GM12878 (cell line): ENCODE measurements around the gene ITCH. TPM values are rescaled to one million over a fixed set of nuclear protein-coding genes. Genes with fewer than 3 reads are reported as not detected.

Source experiments
- ATAC-seq: fragments of 200-7000 bp; cut with Tn5 transposase; 3 replicates; pipeline ENCODE4 v1.9.1; 2020; ENCODE audit warnings: mild to moderate bottlenecking, moderate library complexity
- BruUV-seq: library from RNA; stranded (reverse); fragments of 400-500 nt; replicated peaks from 2 replicates; lab custom pipeline; 2021; lab: Mats Ljungman, UMichigan
- CTCF ChIA-PET: fragments of 300-600 bp; sonication (Branson Sonifier 250); formaldehyde crosslinking; extraction: SDS; loops from one replicate; lab custom pipeline; 2021; ENCODE audit warnings: inconsistent platforms; lab: Yijun Ruan, JAX
- POLR2A ChIA-PET: fragments of 350-600 bp; formaldehyde crosslinking; extraction: SDS; loops from one replicate; lab custom pipeline; 2021; ENCODE audit warnings: inconsistent platforms; lab: Charles Lee
- RAD21 ChIA-PET: fragments of 300-600 bp; sonication (Branson Sonifier 250); formaldehyde crosslinking; loops from one replicate; lab custom pipeline; 2023; ENCODE audit warnings: antibody characterized with exemption; ENCODE audit not compliant: unreplicated experiment; lab: Charles Lee
- SMC1A ChIA-PET: fragments of 300-600 bp; sonication (Branson Sonifier 250); formaldehyde crosslinking; loops from one replicate; lab custom pipeline; 2023; ENCODE audit not compliant: unreplicated experiment, uncharacterized antibody; lab: Charles Lee
- DNase-seq: peaks from one replicate; pipeline ENCODE4 v3.0.0-alpha.2; 2011; ENCODE audit warnings: low read depth, low spot score
- FAIRE-seq: peaks from 3 replicates; lab custom pipeline; 2011; peaks lifted over from hg19 to GRCh38; lab: Jason Lieb, UNC
- H2AFZ ChIP-seq: 2 replicates; pipeline ENCODE4 v1.6.0; 2011; ENCODE audit warnings: low read depth, low read length, control low read depth; ENCODE audit not compliant: control insufficient read depth
- H3K27ac ChIP-seq: 2 replicates; pipeline ENCODE4 v1.5.1; 2011; ENCODE audit warnings: control low read depth; ENCODE audit not compliant: control insufficient read depth, insufficient read depth
- H3K27me3 ChIP-seq, 2 experiments: replicated peaks in 1 of 2; 2 replicates each; pipeline versions ENCODE4 v1.6.0 to v1.6.1; 2011; ENCODE audit warnings: low read length in 1 of 2; ENCODE audit not compliant: control insufficient read depth in 2 of 2, insufficient read depth in 2 of 2
- H3K36me3 ChIP-seq, 2 experiments: 2 replicates each; pipeline ENCODE4 v1.5.1; 2011; ENCODE audit warnings: low read length in 1 of 2; ENCODE audit not compliant: control insufficient read depth in 2 of 2, insufficient read depth in 2 of 2
- H3K4me1 ChIP-seq: 2 replicates; pipeline ENCODE4 v1.6.1; 2011; ENCODE audit warnings: mild to moderate bottlenecking, low read length, moderate library complexity, mixed read lengths; ENCODE audit not compliant: control insufficient read depth, insufficient read depth
- H3K4me2 ChIP-seq: 2 replicates; pipeline ENCODE4 v1.6.0; 2011; ENCODE audit warnings: control low read depth; ENCODE audit not compliant: control insufficient read depth, insufficient read depth
- H3K4me3 ChIP-seq: fragments of 200-600 bp; sonication (generic); 2 replicates; pipeline ENCODE4 v1.5.1; 2016
- H3K79me2 ChIP-seq: 2 replicates; pipeline ENCODE4 v1.6.0; 2011; ENCODE audit warnings: low read length; ENCODE audit not compliant: control insufficient read depth, insufficient read depth
- H3K9ac ChIP-seq: 2 replicates; pipeline ENCODE4 v1.8.0; 2011; ENCODE audit warnings: low read length, control low read depth, mixed read lengths; ENCODE audit not compliant: control insufficient read depth, insufficient read depth
- H3K9me3 ChIP-seq: replicated peaks from 3 replicates; pipeline ENCODE4 v1.5.1; 2011; ENCODE audit warnings: mild to moderate bottlenecking, low read length; ENCODE audit not compliant: control insufficient read depth, insufficient read depth
- H4K20me1 ChIP-seq: 2 replicates; pipeline ENCODE4 v1.6.0; 2011; ENCODE audit not compliant: control insufficient read depth, insufficient read depth
- CBX3 ChIP-seq: fragments of 200-600 bp; sonication (generic); IDR thresholded peaks from 2 replicates; pipeline ENCODE4 v1.6.1; 2016; ENCODE audit warnings: low read depth, borderline replicate concordance
- FOXK2 ChIP-seq: fragments of 450-650 bp; IDR thresholded peaks from 2 replicates; pipeline ENCODE4 v1.6.1; 2017; ENCODE audit warnings: mild to moderate bottlenecking, moderate library complexity
- HDAC6 ChIP-seq: fragments of 200-600 bp; sonication (generic); IDR thresholded peaks from one replicate; pipeline ENCODE4 v1.8.0; 2017; ENCODE audit warnings: antibody characterized with exemption; ENCODE audit not compliant: unreplicated experiment
- MTA2 ChIP-seq: fragments of 450-650 bp; IDR thresholded peaks from 2 replicates; pipeline ENCODE4 v1.6.1; 2016; ENCODE audit warnings: low read depth, mild to moderate bottlenecking, moderate library complexity
- MXI1 ChIP-seq: fragments of 150-350 bp; IDR thresholded peaks from 2 replicates; pipeline ENCODE4 v1.6.1; 2011; ENCODE audit warnings: low read depth, mild to moderate bottlenecking, inconsistent platforms, low read length, improper control_type of control experiment
- PKNOX1 ChIP-seq: fragments of 450-650 bp; IDR thresholded peaks from 2 replicates; pipeline ENCODE4 v1.6.1; 2016; ENCODE audit warnings: mild to moderate bottlenecking
- RUNX3 ChIP-seq: IDR thresholded peaks from 2 replicates; pipeline ENCODE4 v1.6.1; 2012; ENCODE audit warnings: low read length, inconsistent platforms
- TCF12 ChIP-seq: IDR thresholded peaks from 2 replicates; pipeline ENCODE4 v1.6.1; 2011; ENCODE audit warnings: low read depth, mild to moderate bottlenecking, low read length
- ZNF687 ChIP-seq: fragments of 450-650 bp; IDR thresholded peaks from 2 replicates; pipeline ENCODE4 v1.6.1; 2017; ENCODE audit warnings: mild to moderate bottlenecking, moderate library complexity
- ZZZ3 ChIP-seq: IDR thresholded peaks from 2 replicates; pipeline ENCODE4 v1.6.1; 2011; ENCODE audit warnings: low read depth; ENCODE audit not compliant: control insufficient read depth, insufficient read length
- WGBS: methylation state at CpG from one replicate; pipeline ENCODE4 v1.1.6; 2016; ENCODE audit warnings: low lambda C conversion rate; ENCODE audit not compliant: insufficient replicate concordance, insufficient coverage; ENCODE audit errors: missing lambda C conversion rate; 5-methylcytosine and 5-hydroxymethylcytosine counted together
- in situ Hi-C: fragments of 300-500 bp; cut with MboI; formaldehyde crosslinking; loops from 9 replicates; pipeline ENCODE4 v1.14.3; 2018; ENCODE audit warnings: mixed read lengths
- intact Hi-C: fragments of 100-400 bp; cut with micrococcal nuclease; formaldehyde crosslinking; loops from one replicate; pipeline ENCODE4 v1.14.2; 2022; ENCODE audit not compliant: unreplicated experiment
- polyA plus RNA-seq, 11 experiments: library from polyadenylated mRNA; depleted of rRNA in 4 of 11; unstranded in 6 of 11; stranded (reverse) in 5 of 11; fragments of >200 nt; fragmentation: Nextera tagmentation in 4 of 11; fragmentation: Illumina TruSeq in 1 of 11; extraction: Ambion mirVana in 4 of 11; extraction: Trizol in 1 of 11; gene quantifications; 1 replicate in 1 of 11; 2 replicates in 10 of 11; pipeline versions ENCODE4 v1.2.1 to v1.2.3, GENCODE V29; 2011 to 2016; ENCODE audit warnings: inconsistent platforms in 2 of 11, missing spikeins in 2 of 11, low read depth in 1 of 11
- total RNA-seq, 4 experiments: library from RNA; depleted of rRNA in 3 of 4; stranded (reverse); fragments of >200 nt in 3 of 4; fragmentation: Illumina TruSeq in 1 of 4; extraction: Trizol in 1 of 4; gene quantifications; 2 replicates each; pipeline versions ENCODE4 v1.2.1 to v1.2.3, GENCODE V29; 2013 to 2021

ITCH gene
- total and polyA plus RNA-seq, 10 of the 15 experiments (the other 5 are each of a cell fraction or from before 2014, with no cell fraction given) = 7.5 to 46.1 (median 21.5) TPM

- DNase-seq (no peak), FAIRE-seq (no peak), ATAC-seq (peak; percentile 27)
- in situ Hi-C loops = no loop called here
- Histone ChIP-seq H4K20me1 (no peaks in the 10 kb centered on the region), H2AFZ (no peak overlapping the region), H3K9me3 (no peaks in the 10 kb centered on the region), H3K4me2 (no peak overlapping the region), H3K36me3 (peaks cover 0 to 3% of the 10 kb centered on the region in 2 experiments; a peak in 2 of 4 replicates), H3K79me2 (peaks cover 14% of the 10 kb centered on the region), H3K27me3 (no peaks in the 10 kb centered on the region), H3K27ac (no peak overlapping the region), H3K4me1 (peaks cover 30% of the 10 kb centered on the region), H3K4me3 (no peak overlapping the region), H3K9ac (no peak overlapping the region)
- CTCF ChIA-PET = interaction anchor here (1.1 to 1.8 kb wide), 4 partner anchors 26 to 115 kb away, joined by 3 to 4 read pairs (median 3); partner anchors contain the start of gene DYNLRB1
- BruUV-seq = no TSS peak
- no peak for TF ChIP-seq MXI1
- peak; percentile 53 for TF ChIP-seq MTA2
- 74% methylated on average over 8 of the region's 8 CpGs for WGBS
- intact Hi-C loops = no loop called here
- RAD21 ChIA-PET = interaction anchor here (0.5 to 3.4 kb wide), 5 partner anchors 10 to 253 kb away, joined by 3 to 25 read pairs (median 12); partner anchors contain the start of gene ITCH
- POLR2A ChIA-PET = interaction anchor here (0.6 to 1.9 kb wide), 4 partner anchors 14 to 311 kb away, joined by 3 to 9 read pairs (median 4); no protein-coding TSS in a partner anchor
- SMC1A ChIA-PET = interaction anchor here (0.6 to 4.2 kb wide), 6 partner anchors 9 to 314 kb away, joined by 3 to 35 read pairs (median 6); partner anchors contain the start of gene ITCH
These were observed 38.8 kb downstream of the ITCH start for GRCh38 chr20:34401741-34402455.

DNA sequence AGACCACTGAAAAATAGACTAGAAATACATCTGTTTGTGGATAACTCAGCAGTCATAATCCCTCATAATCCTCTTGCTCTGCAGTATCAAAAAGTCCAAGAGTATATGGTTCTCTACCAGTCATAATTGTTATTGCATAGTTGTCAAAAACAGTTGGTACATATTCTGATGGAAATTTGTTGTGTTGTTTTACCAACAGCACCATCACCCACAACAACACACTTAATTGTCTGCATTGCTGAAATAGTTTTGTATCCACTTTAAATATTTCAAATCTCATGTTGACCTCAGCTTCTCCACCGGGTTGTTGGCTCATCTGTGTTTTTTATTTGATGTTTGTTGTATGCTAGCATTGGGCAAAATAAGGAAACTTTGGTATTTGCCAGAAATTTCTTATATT is 39.4 kb downstream of the ITCH start:
- Histone ChIP-seq H3K79me2 (peaks cover 14% of the 10 kb centered on the region), H3K4me1 (peaks cover 30% of the 10 kb centered on the region), H3K4me3 (no peak overlapping the region), H3K36me3 (no peaks in the 10 kb centered on the region; a peak in 1 of 4 replicates), H3K27me3 (no peaks in the 10 kb centered on the region), H3K4me2 (no peak overlapping the region), H3K9me3 (no peaks in the 10 kb centered on the region)
- no peak for FAIRE-seq
- in situ Hi-C loops = no loop called here
- intact Hi-C loops = no loop called here
- BruUV-seq = no TSS peak
- RAD21 ChIA-PET = interaction anchor here (0.5 to 3.4 kb wide), 6 partner anchors 10 to 253 kb away, joined by 3 to 25 read pairs (median 8); partner anchors contain the start of genes DYNLRB1 and ITCH
- TF ChIP-seq ZNF687 (no peak), ZZZ3 (no peak), FOXK2 (no peak), CBX3 (no peak), PKNOX1 (no peak), TCF12 (no peak), RUNX3 (no peak), HDAC6 (no peak)
- TF ChIP-seq, all 136 proteins: peak for 0
- H3K27ac ChIP-seq = no peak overlapping the region
- no peak for DNase-seq
- ChIA-PET SMC1A (interaction anchor here (1.7 to 4.2 kb wide), 3 partner anchors 12 to 90 kb away, joined by 6 to 35 read pairs (median 10); partner anchors contain the start of gene ITCH), CTCF (interaction anchor here (1.1 to 1.2 kb wide), 3 partner anchors 64 to 114 kb away, joined by 3 to 5 read pairs (median 3); partner anchors contain the start of gene DYNLRB1), POLR2A (interaction anchor here (0.8 to 1.9 kb wide), 2 partner anchors 13 to 64 kb away, joined by 4 to 9 read pairs; no protein-coding TSS in a partner anchor)
- no peak overlapping the region for H2AFZ ChIP-seq
- 100% methylated on average over 1 of the region's 1 CpG for WGBS
- ATAC-seq = no peak
- no peaks in the 10 kb centered on the region for H4K20me1 ChIP-seq
- no peak overlapping the region for H3K9ac ChIP-seq
